Rectal smooth muscle tissue (tissue), 1 donor: Measurements from ENCODE around the gene PACRG.
"Not testable (repeated sequence)": the region's sequence is repeated elsewhere in the genome, so short reads cannot be mapped to it uniquely, and the experiment has no call there.

Experiments used
- H3K27ac ChIP-seq: one replicate; pipeline ENCODE4 v1.7.0; 2013; ENCODE audit warnings: low read depth, low read length, inconsistent platforms
- H3K27me3 ChIP-seq: one replicate; pipeline ENCODE4 v1.7.0; 2013; ENCODE audit warnings: low read length; ENCODE audit not compliant: control insufficient read depth, insufficient read depth
- H3K36me3 ChIP-seq: one replicate; pipeline ENCODE4 v1.7.0; 2013; ENCODE audit warnings: low read length; ENCODE audit not compliant: control insufficient read depth, insufficient read depth
- H3K4me1 ChIP-seq: one replicate; pipeline ENCODE4 v1.7.0; 2013; ENCODE audit warnings: low read length; ENCODE audit not compliant: control insufficient read depth, insufficient read depth
- H3K4me3 ChIP-seq: one replicate; pipeline ENCODE4 v1.7.0; 2013; ENCODE audit warnings: low read length
- H3K9ac ChIP-seq: one replicate; pipeline ENCODE4 v1.7.0; 2013; ENCODE audit warnings: low read length

The PACRG gene

GRCh38 chr6:162727322-162728182, at the start of gene PACRG, which contains the start of gene PRKN:
PACRG (plus strand) TSS chr6:162727974.
PRKN (minus strand) TSS chr6:162727766.
- no peaks in the 10 kb centered on the region for H3K27me3 ChIP-seq
- H3K9ac ChIP-seq = peak within 1 kb of the TSS; percentile 83
- no peaks in the 10 kb centered on the region for H3K36me3 ChIP-seq
- H3K4me3 ChIP-seq = peak within 1 kb of the TSS; percentile 84
- peak within 1 kb of the TSS; percentile 88 for H3K27ac ChIP-seq
- peaks cover 2% of the 10 kb centered on the region for H3K4me1 ChIP-seq

- H3K4me1 ChIP-seq, H3K36me3 ChIP-seq, H3K27me3 ChIP-seq, H3K27ac ChIP-seq, H3K4me3 ChIP-seq, H3K9ac ChIP-seq: not testable (repeated sequence)
Observed at GRCh38 chr6:162678896-162679295, 48.9 kb upstream of the PACRG start.

DNA sequence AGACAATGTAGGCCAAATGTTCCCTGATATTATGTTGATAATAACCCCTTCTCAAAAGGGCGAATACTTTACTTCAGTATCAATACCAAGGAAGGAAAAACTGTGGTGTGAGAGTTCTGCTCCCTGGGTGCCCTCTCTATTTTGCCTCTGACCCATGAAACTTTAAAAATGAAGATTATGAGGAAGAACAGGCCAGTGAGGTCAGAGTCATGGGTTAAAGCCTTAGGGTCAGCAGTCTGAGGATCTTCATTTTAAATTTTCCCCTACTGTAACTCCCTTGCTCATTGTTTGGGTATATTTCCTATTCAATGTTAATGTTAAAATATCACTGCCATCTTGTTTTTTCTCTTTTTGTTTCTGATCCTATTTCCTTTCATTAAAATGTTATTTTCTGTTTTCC, 48.1 kb upstream of the PACRG start:
- no peaks in the 10 kb centered on the region for H3K27me3 ChIP-seq
- peaks cover 2% of the 10 kb centered on the region for H3K4me1 ChIP-seq
- no peak overlapping the region for H3K27ac ChIP-seq
- H3K9ac ChIP-seq = no peak overlapping the region
- H3K4me3 ChIP-seq = no peak overlapping the region
- H3K36me3 ChIP-seq = no peaks in the 10 kb centered on the region

DNA sequence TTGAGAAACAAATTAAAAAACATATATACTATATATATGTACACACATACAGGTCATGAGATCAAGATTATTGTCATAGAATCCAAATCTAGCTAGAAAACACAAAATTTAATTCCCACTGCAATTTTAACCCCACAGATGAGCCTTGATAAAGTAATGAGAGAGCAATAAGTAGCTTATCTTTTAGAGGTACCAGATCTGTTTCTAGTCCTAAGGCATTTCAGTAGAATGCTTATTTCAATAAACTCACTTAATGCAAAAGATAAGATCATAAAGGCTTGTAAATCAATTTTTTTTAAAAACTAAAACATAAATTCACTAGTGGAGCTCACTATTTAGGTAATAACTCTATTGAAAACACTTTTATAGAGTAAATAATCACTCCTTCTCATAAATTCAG, 47.4 kb upstream of the PACRG start:
- Histone ChIP-seq H3K36me3 (no peaks in the 10 kb centered on the region), H3K4me1 (peaks cover 2% of the 10 kb centered on the region), H3K4me3 (no peak overlapping the region), H3K27ac (no peak overlapping the region), H3K27me3 (no peaks in the 10 kb centered on the region), H3K9ac (no peak overlapping the region)

- Histone ChIP-seq H3K36me3 (no peaks in the 10 kb centered on the region), H3K4me1 (peaks cover 2% of the 10 kb centered on the region)
Observed at GRCh38 chr6:162680871-162681270, 46.9 kb upstream of the PACRG start.

GRCh38 chr6:162681447-162681846, 46.3 kb upstream of the PACRG start:
- Histone ChIP-seq H3K27ac (no peak overlapping the region), H3K9ac (no peak overlapping the region), H3K27me3 (no peaks in the 10 kb centered on the region), H3K4me3 (no peak overlapping the region), H3K4me1 (peaks cover 2% of the 10 kb centered on the region), H3K36me3 (no peaks in the 10 kb centered on the region)

More at GRCh38 chr6:162680871-162681270, 46.9 kb upstream of the PACRG start:
- Histone ChIP-seq H3K27ac (no peak overlapping the region), H3K4me3 (no peak overlapping the region), H3K9ac (no peak overlapping the region), H3K27me3 (no peaks in the 10 kb centered on the region)

GRCh38 chr6:162683135-162683534, 44.6 kb upstream of the PACRG start:
- H3K36me3 ChIP-seq = no peaks in the 10 kb centered on the region
- peaks cover 2% of the 10 kb centered on the region for H3K4me1 ChIP-seq
- H3K27me3 ChIP-seq = no peaks in the 10 kb centered on the region
- no peak overlapping the region for H3K9ac ChIP-seq
- H3K27ac ChIP-seq = no peak overlapping the region
- H3K4me3 ChIP-seq = no peak overlapping the region

DNA sequence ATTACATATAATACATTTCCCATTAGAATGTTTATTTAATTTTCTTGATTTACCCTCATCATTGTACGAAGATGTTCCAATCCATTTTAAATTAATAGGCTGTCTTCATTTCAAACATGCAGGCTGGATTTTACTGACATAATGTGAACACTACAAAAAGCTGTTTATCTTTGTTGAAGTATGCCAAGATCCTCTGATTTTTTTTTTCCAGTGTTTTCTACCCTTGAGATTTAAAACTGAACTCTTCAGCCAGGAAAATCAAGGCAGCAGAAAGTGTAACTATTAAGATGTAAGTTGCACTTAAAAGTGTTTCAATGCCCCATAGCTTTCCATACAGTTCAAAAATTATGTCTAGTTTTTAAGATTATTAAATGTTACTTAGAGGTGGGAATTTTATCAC, 43.7 kb upstream of the PACRG start:
- Histone ChIP-seq H3K4me1 (peaks cover 2% of the 10 kb centered on the region), H3K4me3 (no peak overlapping the region), H3K27ac (no peak overlapping the region), H3K27me3 (no peaks in the 10 kb centered on the region), H3K36me3 (no peaks in the 10 kb centered on the region), H3K9ac (no peak overlapping the region)

GRCh38 chr6:162684961-162685360, 42.8 kb upstream of the PACRG start:
- Histone ChIP-seq H3K4me3 (no peak overlapping the region), H3K36me3 (no peaks in the 10 kb centered on the region), H3K27ac (no peak overlapping the region), H3K9ac (no peak overlapping the region), H3K27me3 (no peaks in the 10 kb centered on the region), H3K4me1 (peaks cover 2% of the 10 kb centered on the region)

GRCh38 chr6:162685586-162685985, 42.2 kb upstream of the PACRG start:
- H3K36me3 ChIP-seq = no peaks in the 10 kb centered on the region
- H3K4me1 ChIP-seq = peaks cover 2% of the 10 kb centered on the region
- no peak overlapping the region for H3K27ac ChIP-seq
- H3K4me3 ChIP-seq = no peak overlapping the region
- H3K9ac ChIP-seq = no peak overlapping the region
- no peaks in the 10 kb centered on the region for H3K27me3 ChIP-seq

- Histone ChIP-seq H3K9ac (no peak overlapping the region), H3K4me3 (no peak overlapping the region), H3K27me3 (no peaks in the 10 kb centered on the region), H3K27ac (no peak overlapping the region), H3K4me1 (peaks cover 2% of the 10 kb centered on the region), H3K36me3 (no peaks in the 10 kb centered on the region)
Observed at GRCh38 chr6:162688751-162689345, 38.9 kb upstream of the PACRG start.

- Histone ChIP-seq H3K4me3 (no peak overlapping the region), H3K9ac (no peak overlapping the region), H3K36me3 (no peaks in the 10 kb centered on the region), H3K27me3 (no peaks in the 10 kb centered on the region), H3K27ac (no peak overlapping the region), H3K4me1 (no peaks in the 10 kb centered on the region)
Observed at GRCh38 chr6:162690158-162690557, 37.6 kb upstream of the PACRG start.
